ENCODE data around the gene ST6GAL1. TPM values are rescaled to one million over a fixed set of nuclear protein-coding genes. Genes with fewer than 3 reads are reported as not detected.

The ST6GAL1 gene
- total and polyA plus RNA-seq, 2 of the 8 experiments (the other 6 are each of a cell fraction or from before 2014, with no cell fraction given), result 62.8 to 80.9 TPM

- H3K23me2 ChIP-seq (ENCODE audit: low read depth, low read length), result no peaks in the 10 kb centered on the region
- H4K91ac ChIP-seq (replicated peaks; ENCODE audit: insufficient read length, low read length), result no peak overlapping the region
- H3K4me2 ChIP-seq (ENCODE audit: insufficient read depth in 1 of 2, low read depth in 2 of 2, low read length in 2 of 2), result no peak overlapping the region
- CTCF ChIA-PET (ENCODE audit: partially characterized antibody), result interaction anchor here (0.6 kb wide), 2 partner anchors 28 to 111 kb away, joined by 3 read pairs; no protein-coding TSS in a partner anchor
- no peak overlapping the region for H3K23ac ChIP-seq (ENCODE audit: insufficient read length)
- H3K14ac ChIP-seq (ENCODE audit: insufficient read length), result no peak overlapping the region
- no peak overlapping the region for H2BK120ac ChIP-seq (replicated peaks; ENCODE audit: low read depth, low read length)
- no peak overlapping the region for H3K4me3 ChIP-seq (ENCODE audit: extremely low read depth in 1 of 4, insufficient read depth in 2 of 4, low read depth in 3 of 4, low read length in 4 of 4)
- H3K4me1 ChIP-seq (replicated peaks in 1 of 4; ENCODE audit: control insufficient read depth in 3 of 4, insufficient read depth in 4 of 4, low read length in 3 of 4), result peaks cover 2 to 8% (median 4%) of the 10 kb centered on the region in 4 experiments; a peak in 6 of 7 replicates
- H3K18ac ChIP-seq (ENCODE audit: extremely low read depth, low read length), result no peak overlapping the region; the same call in 1 of the 2 replicates
- no peak overlapping the region for H2BK12ac ChIP-seq (ENCODE audit: low read depth, low read length)
- no peak overlapping the region for H2AK5ac ChIP-seq (ENCODE audit: low read depth, low read length)
- 94% methylated on average over 1 of the region's 1 CpG; no CpG with 5 or more reads in 1 of the 2 experiments for WGBS, 2 experiments (ENCODE audit: extremely low coverage in 1 of 2, insufficient coverage in 1 of 2, insufficient read length in 1 of 2, insufficient replicate concordance in 2 of 2, low coverage in 1 of 2, low lambda C conversion rate in 2 of 2, missing lambda C conversion rate in 1 of 2)
- no peaks in the 10 kb centered on the region for H3K9me3 ChIP-seq (ENCODE audit: insufficient read depth in 2 of 2, low read depth in 1 of 2, low read length in 1 of 2)
- no peak overlapping the region for H2BK15ac ChIP-seq (ENCODE audit: low read length)
- no peak overlapping the region for H3K4ac ChIP-seq (replicated peaks; ENCODE audit: insufficient read length, low read depth, low read length)
- no peak overlapping the region for H2BK20ac ChIP-seq (ENCODE audit: low read length)
- no peaks in the 10 kb centered on the region for H3K79me2 ChIP-seq (ENCODE audit: control insufficient read depth in 1 of 2, insufficient read depth in 2 of 2, low read length in 2 of 2)
- no peak overlapping the region for H4K5ac ChIP-seq (ENCODE audit: insufficient read length, low read depth, low read length)
- no peaks in the 10 kb centered on the region for H4K20me1 ChIP-seq (replicated peaks in 1 of 2; ENCODE audit: control insufficient read depth in 1 of 2, insufficient read depth in 2 of 2, low read length in 2 of 2)
- no peak for FAIRE-seq
- H3K27me3 ChIP-seq (replicated peaks in 1 of 4; ENCODE audit: control insufficient read depth in 3 of 4, extremely low read depth in 1 of 4, insufficient read depth in 3 of 4, low read length in 3 of 4), result no peaks in the 10 kb centered on the region
- POLR2A ChIA-PET (ENCODE audit: partially characterized antibody), result interaction anchor here (2.3 kb wide), 1 partner anchor 30 kb away, joined by 4 read pairs; no protein-coding TSS in a partner anchor
- H3K79me1 ChIP-seq (ENCODE audit: low read depth, low read length), result no peaks in the 10 kb centered on the region
- H3K9ac ChIP-seq (replicated peaks in 1 of 4; ENCODE audit: extremely low read depth in 1 of 4, low read depth in 3 of 4, low read length in 3 of 4), result no peak overlapping the region
- no peak overlapping the region for H4K8ac ChIP-seq (ENCODE audit: extremely low read depth, insufficient read depth, low read length)
- H3K36me3 ChIP-seq (ENCODE audit: control insufficient read depth in 2 of 4, insufficient read depth in 4 of 4, low read length in 3 of 4), result no peaks in the 10 kb centered on the region
- no peak for DNase-seq (ENCODE audit: low read depth in 1 of 2, low spot score in 2 of 2)
- H3K27ac ChIP-seq (ENCODE audit: low read depth, low read length), result no peak overlapping the region
- H2BK5ac ChIP-seq (ENCODE audit: low read depth, low read length), result no peak overlapping the region
- no peak overlapping the region for H2AFZ ChIP-seq (ENCODE audit: low read length)
- no peak overlapping the region for H3K56ac ChIP-seq (replicated peaks; ENCODE audit: insufficient read length, low read depth, low read length)
- TF ChIP-seq POU5F1 (IDR thresholded peaks at IDR 0.05; ENCODE audit: low read depth, low read length) (no peak), RXRA (IDR thresholded peaks at IDR 0.05; ENCODE audit: insufficient read depth, low read depth, low read length) (no peak), TCF12 (IDR thresholded peaks at IDR 0.05; ENCODE audit: low read depth, low read length) (no peak), POLR2AphosphoS5 (IDR thresholded peaks at IDR 0.05; ENCODE audit: low read depth, low read length) (no peak), GABPA (IDR thresholded peaks at IDR 0.05; ENCODE audit: borderline replicate concordance, insufficient read depth, low read length) (no peak), CREB1 (IDR thresholded peaks at IDR 0.05) (no peak), CTCF (IDR thresholded peaks at IDR 0.05; ENCODE audit: control extremely low read depth in 1 of 3, insufficient read depth in 1 of 3, low read depth in 1 of 3, low read length in 3 of 3) (no peak), BRCA1 (IDR thresholded peaks at IDR 0.05; ENCODE audit: low read depth, low read length) (no peak), JUND (IDR thresholded peaks at IDR 0.05; ENCODE audit: low read length) (no peak), CEBPB (IDR thresholded peaks at IDR 0.05; ENCODE audit: low read depth, low read length) (no peak), EP300 (IDR thresholded peaks at IDR 0.05; ENCODE audit: borderline replicate concordance in 1 of 2, low read depth in 2 of 2, low read length in 2 of 2) (no peak)
These were observed 29.1 kb upstream of the ST6GAL1 start for GRCh38 chr3:186901135-186901734.

All from H1 (cell line).